GM18907 (cell line): ENCODE data around the gene PARP3.
A peak's percentile ranks its signal among the peaks of the same experiment; 100 is the strongest.
"Not testable (repeated sequence)": the region's sequence is repeated elsewhere in the genome, so short reads cannot be mapped to it uniquely, and the experiment has no call there.

Experiments used
- ATAC-seq: cut with Tn5 transposase; IDR thresholded peaks from one replicate; pipeline ENCODE4 v1.9.1; 2021; ENCODE audit warnings: mild to moderate bottlenecking, moderate library complexity; ENCODE audit not compliant: unreplicated experiment

Gene PARP3

DNA sequence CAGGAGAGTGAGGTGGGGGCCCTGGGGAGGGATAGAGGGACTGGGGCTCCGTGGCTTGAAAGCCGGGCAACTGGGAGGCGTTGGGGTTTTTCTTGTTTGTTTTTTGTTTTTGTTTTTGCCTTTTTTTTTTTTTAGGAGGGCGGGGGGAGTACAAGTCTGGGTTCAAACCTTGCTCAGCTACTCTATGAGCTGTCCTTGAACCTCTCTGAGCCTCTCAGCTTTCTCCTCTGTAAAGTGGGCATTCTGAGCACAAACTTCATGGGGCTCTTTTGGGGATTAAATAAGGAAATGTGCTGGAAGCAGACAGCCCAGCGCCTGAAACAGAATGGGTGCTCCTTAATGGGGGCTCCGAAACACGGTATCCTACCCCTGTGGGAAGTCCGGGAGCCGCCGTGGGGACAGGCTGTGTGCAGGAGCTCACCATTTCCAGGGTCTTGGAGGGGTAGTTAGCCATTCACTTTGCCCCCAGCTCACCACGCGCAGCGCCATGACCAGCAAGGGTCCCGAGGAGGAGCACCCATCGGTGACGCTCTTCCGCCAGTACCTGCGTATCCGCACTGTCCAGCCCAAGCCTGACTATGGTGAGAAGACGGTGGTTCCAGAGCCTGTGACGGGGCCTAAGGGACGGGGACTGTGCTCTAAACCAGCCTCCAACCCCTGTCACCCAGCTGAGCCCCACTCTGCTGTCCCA lies 41.6 kb downstream of the PARP3 start:
- ATAC-seq: no peak

DNA sequence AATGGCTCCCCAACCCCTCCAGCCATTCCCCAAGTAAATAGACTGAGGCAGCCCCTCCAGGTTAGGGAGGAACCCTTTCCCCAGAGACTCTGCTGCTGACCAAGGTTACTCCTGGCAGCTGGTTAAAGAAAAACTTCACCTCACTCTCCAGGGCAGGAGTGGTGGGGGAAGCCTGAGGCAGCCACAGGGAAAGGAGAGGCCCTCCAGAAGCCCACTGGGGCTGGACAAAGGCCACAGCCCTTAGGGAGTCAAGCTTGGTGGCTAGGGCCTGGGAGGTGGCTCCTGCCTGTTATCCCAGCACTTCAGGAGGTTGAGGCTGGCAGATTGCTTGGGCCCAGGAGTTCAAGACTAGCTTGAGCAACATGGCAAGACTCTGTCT lies 42.1 kb downstream of the PARP3 start:
- no peak for ATAC-seq

DNA sequence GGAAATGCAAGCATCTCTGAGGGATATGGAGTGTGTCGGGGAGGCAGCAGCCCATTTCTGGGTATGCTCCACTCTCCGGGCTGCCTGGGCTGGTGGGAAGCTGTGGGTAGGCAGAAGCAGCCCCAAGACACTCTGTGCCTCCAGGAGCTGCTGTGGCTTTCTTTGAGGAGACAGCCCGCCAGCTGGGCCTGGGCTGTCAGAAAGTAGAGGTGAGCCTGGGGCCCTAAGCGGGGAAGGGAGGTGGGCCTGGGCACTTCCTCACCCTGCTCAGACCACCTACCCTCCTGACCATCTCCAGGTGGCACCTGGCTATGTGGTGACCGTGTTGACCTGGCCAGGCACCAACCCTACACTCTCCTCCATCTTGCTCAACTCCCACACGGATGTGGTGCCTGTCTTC lies 42.9 kb downstream of the PARP3 start:
- ATAC-seq: no peak

DNA sequence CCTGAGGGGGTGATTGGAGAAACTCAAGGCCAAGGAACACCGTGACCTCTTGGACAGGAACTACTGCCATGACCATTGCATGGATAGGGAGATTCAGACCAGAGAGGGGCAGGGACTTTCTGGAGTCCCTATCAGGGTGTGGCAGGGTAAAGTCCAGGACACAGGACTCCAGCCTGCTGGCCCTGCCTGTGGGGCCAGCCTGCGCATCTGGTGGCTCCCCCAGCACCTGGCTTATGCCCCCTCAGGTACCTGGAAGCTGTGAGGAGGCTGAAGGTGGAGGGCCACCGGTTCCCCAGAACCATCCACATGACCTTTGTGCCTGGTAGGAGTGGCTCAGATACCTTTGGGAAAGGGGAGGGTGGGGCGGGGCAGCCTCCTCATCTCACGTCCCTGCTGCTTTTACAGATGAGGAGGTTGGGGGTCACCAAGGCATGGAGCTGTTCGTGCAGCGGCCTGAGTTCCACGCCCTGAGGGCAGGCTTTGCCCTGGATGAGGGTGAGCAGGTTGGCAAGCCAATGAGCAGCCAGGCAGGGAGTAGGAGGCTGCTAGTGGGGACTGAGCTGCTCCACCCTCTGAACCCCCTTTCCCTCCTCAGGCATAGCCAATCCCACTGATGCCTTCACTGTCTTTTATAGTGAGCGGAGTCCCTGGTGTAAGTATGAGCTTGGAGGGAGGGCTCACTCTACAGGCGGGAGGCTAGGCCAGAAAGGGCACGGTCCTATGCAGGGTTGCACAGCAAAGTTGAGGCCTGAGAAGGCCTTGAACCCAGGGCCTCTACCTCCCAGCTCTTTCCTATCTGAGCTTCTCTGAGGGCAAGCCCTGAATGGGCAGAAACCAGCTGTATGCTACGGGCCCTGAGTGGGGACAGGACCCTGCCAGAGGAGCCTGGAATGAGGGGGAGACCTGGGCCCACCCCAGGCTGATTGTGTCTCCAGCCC lies 44.1 kb downstream of the PARP3 start:
- no peak for ATAC-seq

DNA sequence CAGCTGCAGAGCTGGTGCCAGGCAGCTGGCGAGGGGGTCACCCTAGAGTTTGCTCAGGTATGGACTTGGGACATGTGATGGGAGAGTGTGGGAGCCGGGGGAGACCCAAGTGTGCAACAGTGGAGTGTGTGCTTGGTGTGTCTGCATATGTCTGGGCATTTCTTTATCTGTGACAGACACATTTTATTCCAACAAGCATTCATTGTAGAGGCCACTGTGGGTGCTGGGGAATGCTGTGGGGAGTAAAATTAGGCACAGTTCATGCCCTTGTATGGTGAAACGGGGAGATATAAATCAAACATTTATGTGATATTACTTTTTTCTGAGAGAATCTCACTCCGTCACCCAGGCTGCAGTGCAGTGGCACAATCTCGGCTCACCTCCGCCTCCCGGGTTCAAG lies 45.4 kb downstream of the PARP3 start:
- no peak for ATAC-seq

DNA sequence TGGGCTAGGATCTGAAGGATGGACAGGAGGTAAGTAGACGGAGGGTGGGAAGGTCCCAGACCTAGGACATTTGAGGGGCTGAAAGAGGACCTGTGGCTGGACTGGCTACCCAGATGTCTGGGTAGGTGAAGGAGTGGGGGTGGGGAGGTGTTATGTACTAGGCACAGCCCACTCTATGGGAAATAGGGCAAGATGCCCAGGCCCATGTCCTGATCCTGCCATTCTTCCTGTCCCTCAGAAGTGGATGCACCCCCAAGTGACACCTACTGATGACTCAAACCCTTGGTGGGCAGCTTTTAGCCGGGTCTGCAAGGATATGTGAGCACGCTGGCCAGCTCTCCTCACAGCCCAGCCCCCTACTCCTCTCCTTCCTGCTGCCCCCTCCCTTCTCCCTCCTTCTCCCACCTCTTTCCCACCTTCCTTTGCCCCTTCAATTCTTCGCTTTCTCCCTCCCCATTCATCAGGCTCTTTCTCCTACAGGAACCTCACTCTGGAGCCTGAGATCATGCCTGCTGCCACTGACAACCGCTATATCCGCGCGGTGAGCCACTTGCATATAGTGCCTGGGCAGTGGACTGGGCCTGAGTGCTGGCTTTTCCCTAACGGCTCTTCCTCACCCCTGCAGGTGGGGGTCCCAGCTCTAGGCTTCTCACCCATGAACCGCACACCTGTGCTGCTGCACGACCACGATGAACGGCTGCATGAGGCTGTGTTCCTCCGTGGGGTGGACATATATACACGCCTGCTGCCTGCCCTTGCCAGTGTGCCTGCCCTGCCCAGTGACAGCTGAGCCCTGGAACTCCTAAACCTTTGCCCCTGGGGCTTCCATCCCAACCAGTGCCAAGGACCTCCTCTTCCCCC lies 46.4 kb downstream of the PARP3 start:
- ATAC-seq: no peak

DNA sequence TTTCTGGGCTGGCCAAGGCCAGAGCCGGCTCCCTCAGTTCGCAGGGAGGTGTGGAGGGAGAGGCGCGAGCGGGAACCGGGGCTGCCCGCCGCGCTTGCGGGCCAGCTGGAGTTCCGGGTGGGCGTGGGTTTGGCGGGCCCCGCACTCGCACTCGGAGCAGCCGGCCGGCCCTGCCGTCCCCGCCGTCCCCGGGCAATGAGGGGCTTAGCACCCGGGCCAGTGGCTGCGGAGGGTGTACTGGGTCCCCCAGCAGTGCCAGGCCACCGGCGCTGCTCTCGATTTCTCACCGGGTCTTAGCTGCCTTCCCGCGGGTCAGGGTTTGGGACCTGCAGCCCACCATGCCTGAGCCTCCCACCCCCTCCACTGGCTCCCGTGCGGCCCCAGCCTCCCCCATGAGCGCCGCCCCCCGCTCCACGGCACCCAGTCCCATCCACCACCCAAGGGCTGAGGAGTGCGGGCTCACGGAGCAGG lies 48.4 kb downstream of the PARP3 start:
- ATAC-seq: not testable (repeated sequence)

DNA sequence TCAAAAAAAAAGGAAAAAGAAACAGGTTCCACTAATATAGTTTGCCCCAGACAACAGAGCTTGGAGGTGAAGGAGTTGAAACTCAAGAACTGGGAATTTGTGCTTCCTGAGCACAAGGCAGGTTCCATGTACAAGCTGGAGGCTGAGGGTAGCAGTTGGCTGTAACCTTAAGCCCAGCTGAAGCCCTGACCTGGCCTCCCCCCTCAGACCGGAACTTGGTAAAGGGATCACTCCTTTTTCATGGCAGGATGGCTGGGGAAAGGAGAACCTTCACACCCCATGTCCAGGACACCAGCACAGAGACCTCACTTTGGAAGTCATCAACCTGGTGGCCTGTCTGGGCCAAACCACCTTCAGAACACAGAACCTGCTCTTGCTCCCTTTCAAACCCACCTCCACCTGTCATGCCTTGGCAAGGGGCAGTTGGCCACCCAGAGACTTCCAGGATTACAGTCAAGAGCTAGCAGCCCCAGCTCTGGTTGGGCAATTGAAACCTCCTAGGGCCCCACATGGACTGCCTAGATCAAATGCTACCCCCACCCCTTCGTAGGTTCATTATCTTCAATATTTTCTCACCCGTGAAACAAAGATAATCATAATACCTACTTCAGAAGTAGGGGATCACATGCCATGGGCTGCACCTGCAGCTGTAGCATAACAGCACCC lies 50.0 kb downstream of the PARP3 start:
- no peak for ATAC-seq

DNA sequence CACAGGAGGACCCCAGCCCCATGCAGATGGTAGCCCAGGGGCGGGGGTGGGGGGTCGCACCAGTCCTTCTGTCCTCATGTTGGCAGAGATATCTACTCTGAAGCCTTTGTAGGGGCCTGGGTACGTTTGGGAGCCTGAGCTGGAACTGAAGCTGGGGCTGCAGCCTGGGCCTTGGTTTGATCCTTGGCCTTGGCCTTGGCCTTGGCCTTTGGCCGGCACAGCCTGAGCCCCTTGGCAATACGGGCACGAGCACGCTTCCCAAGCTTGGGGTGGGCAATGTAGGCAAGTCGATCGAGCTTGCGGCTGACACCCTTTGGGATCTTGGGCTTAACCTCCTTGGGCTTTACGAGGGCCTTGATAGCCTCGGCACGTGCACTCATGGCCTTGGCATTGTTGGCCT lies 51.5 kb downstream of the PARP3 start:
- not testable (repeated sequence) for ATAC-seq

DNA sequence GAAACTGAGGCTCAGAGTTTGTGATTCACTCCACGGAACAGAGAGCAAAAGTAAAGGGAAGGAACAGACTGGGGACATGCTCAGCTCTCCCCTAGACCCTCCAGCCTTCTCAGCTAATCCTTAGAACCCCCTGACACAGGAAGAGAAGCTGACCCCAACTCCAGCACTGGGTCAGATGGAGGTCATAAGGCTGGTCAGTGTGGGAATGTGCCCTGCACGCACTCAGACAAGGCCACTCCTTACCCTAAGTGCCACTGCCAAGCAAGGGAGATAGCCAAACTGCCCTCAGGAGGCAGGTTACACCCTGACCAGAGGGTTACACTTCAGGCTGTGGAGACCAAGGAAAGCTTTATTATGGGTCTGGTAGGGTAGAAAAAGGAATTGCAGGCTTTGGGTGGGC lies 52.4 kb downstream of the PARP3 start:
- no peak for ATAC-seq

DNA sequence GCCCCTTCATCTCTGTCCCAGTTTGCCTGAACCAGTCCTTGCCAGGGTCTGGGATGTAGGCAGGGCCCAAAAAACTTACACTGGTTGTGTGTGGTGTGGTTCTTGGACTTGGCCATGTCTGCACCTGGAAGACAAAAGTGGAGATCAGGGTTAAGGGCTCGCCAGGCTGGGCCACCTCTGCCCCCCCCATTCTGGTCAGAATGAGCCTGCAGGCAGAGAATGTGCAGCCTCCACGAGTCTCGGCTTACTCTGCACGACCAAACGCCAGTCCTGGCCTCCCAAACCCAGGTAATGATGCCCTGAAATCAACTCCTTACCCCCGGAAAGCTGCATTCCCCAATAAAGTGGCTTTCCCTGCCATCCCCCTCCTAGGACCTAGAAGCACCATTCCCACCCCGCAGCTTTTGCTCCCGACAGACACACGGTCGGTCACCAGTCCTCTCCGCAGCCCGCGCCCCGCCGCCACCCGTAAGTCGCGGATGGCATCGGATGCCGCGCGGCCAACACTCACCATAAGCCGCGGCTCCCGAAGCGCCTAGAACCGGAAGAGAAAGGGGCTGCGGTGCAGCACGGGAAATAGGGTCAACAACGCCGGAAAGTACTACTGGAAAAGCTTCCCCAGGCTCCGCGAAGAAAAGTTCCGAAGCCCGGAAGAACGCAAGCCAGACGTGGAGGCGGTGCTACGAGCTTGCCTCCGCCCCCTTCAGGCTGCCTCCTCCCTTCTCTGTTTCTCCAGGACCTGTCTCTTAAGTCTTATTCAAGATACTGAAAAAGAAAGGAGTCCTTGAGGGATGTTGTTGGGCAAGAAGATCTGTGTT lies 53.4 kb downstream of the PARP3 start, which contains the start of gene RPL29:
TSS of gene RPL29 (minus strand) at position 550 of the 818 bp plus-strand sequence. CDS start at position 116, 434 bp downstream.
- peak; percentile 90 for ATAC-seq

DNA sequence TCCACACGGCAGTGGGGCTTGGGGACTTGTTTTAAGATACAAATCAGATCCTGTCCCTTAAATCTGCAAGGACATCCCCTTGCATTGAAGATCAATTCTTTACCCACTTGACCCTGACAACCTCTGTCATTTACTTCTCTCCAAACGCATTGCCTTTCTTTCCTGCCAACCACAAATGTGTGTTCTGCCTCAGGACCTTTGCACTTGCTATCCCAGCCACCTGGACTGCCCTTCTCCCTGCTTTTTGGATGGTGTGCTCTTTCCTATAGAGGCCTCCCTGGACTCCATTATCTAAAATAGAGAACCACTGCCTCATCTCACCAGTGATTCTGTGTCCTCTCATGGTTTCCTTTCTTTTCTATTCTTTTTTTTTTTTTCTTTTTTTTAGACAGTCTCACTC lies 55.0 kb downstream of the PARP3 start:
- no peak for ATAC-seq

DNA sequence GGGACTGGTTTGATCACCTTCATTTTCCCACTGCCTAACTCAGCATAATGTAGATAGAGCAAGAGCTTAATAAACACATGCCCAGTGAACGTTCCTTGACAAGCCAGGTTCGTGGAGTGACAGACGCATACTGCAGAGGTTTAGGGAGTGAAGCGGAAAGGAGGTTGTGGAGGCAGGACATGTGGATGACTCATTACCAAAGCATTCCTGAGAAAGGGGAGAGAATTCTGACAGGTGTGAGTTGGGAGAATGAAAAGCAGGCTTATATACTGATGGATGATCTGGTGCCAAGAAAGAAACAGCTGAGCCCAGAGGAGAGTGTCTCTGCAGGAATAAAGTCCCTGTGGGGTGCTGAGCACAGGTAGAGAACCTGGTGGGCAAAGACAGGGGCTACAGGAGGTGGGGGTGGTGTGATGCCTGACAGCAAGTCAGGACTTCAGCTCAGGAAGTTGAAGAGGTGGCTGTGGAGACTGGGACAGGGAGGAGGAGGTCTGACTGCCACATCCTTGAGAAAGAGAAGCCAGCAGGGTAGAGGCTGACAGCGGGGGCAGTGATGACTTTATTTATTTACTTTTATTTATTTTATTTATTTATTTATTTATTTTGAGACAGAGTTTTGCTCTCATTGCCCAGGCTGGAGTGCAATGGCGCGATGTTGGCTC lies 55.9 kb downstream of the PARP3 start:
- no peak for ATAC-seq
